RWPE1 (cell line): ENCODE results near the gene TIAM2.

ENCODE experiments used
- CTCF ChIA-PET: fragments of 350-600 bp; sonication (Branson Sonifier 250); formaldehyde crosslinking; extraction: SDS; loops from one replicate; lab custom pipeline; 2021; lab: Yijun Ruan, JAX
- POLR2A ChIA-PET: fragments of 400-600 bp; formaldehyde crosslinking; extraction: SDS; loops from one replicate; lab custom pipeline; 2020; ENCODE audit warnings: antibody characterized with exemption; ENCODE audit not compliant: low non-redundant PET; lab: Yijun Ruan, JAX
- DNase-seq: peaks from one replicate; pipeline ENCODE4 v3.0.0; 2012; ENCODE audit warnings: low spot score
- H3K27ac ChIP-seq: fragments of 450-650 bp; 2 replicates; pipeline ENCODE4 v1.5.1; 2017
- CTCF ChIP-seq: fragments of 450-650 bp; conservative IDR thresholded peaks from 2 replicates; pipeline ENCODE4 v1.5.1; 2017; ENCODE audit warnings: low read depth, mild to moderate bottlenecking

TIAM2 gene

DNA sequence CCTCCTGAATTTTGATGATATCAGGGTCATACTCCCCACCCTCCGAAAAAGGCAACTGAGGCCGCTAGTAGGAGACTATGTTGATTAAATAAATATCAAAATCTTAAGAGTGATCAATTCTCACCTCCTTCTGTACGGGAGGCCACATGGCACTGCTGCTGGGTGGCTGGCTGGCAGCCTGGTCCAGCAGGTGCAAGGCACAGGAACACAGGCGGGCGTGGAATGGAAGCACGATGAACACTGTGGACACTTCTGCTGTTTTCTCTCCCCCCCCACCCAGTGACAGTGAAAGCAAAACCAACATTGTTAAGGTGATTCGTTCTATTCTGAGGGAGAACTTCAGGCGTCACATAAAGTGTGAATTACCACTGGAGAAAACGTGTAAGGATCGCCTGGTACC lies 259.0 kb downstream of the TIAM2 start:
- DNase-seq = no peak
- H3K27ac ChIP-seq = no peak overlapping the region
- no peak for TF ChIP-seq CTCF
- CTCF ChIA-PET = no interaction called here
- POLR2A ChIA-PET = no interaction called here

DNA sequence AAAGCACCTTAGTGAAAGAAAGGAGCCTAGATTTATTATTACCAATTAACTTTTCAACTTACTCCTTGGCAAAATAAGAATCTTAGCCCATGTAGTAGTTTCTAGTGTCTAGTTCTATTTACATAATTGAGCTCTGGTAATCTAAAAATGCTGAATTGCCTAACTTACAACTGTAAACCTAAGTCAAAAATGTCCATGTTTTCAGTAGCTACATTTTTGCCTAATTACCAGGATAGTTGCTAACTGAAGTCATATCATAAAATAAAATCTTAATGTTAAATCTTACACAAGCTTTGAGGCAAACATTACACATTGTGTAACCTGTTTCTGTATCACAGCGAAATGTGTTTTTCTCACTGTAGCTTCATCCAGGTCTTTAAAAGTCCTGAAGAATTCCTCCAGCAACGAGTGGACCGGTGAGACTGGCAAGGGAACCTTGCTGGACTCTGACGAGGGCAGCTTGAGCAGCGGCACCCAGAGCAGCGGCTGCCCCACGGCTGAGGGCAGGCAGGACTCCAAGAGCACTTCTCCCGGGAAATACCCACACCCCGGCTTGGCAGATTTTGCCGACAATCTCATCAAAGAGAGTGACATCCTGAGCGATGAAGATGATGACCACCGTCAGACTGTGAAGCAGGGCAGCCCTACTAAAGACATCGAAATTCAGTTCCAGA lies 261.1 kb downstream of the TIAM2 start:
- H3K27ac ChIP-seq = no peak overlapping the region
- ChIA-PET CTCF (no interaction called here), POLR2A (no interaction called here)
- no peak for TF ChIP-seq CTCF
- DNase-seq = no peak

- ChIA-PET CTCF (interaction anchor here (0.5 to 0.9 kb wide), 3 partner anchors 10 to 1460 kb away, joined by 3 to 4 read pairs (median 3); no protein-coding TSS in a partner anchor), POLR2A (no interaction called here)
- TF ChIP-seq CTCF = no peak
- no peak for DNase-seq
- H3K27ac ChIP-seq = no peak overlapping the region
Measured at GRCh38 chr6:155257796-155258195, 262.7 kb downstream of the TIAM2 start.

DNA sequence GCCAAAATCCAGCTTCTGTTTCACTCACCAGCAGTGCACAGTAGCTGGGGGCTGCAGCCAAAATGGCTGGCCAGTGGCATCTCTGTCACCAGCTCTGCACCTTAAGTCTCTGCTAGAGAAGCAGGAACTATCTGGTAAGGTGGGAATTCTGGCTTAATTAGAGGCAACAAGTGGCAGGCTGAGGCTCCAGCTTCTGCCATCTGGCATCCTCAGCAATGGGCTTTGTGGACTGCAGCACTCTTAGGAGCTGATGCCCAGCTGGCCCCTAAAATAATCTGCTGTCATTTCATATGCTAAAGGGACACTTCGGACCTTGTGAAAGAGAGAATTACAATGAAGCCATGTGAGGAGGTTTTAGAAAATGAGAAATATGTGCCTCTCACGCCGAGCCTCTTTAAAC lies 264.1 kb downstream of the TIAM2 start:
- no peak for DNase-seq
- POLR2A ChIA-PET = no interaction called here
- TF ChIP-seq CTCF = no peak
- CTCF ChIA-PET = no interaction called here
- no peak overlapping the region for H3K27ac ChIP-seq

DNA sequence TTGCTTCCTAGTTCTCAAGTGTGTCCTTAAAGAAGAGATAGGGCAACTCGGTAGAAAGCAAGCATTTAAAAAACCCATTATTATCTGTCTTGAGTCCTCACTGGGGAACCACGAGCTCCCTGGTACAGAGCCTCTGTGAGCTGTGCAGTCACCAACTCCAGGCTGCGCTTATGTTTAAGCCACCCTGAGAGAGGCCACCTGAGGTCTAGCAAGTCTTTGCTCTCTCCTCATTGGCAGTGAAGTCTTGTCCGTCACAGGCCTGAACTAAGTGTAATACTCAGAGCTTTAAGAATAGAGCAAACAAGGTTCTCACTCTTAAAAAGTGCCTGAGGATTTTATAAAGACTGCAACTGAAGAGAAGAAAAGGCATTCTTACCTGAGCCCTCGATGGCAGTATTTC lies 264.8 kb downstream of the TIAM2 start:
- POLR2A ChIA-PET = no interaction called here

DNA sequence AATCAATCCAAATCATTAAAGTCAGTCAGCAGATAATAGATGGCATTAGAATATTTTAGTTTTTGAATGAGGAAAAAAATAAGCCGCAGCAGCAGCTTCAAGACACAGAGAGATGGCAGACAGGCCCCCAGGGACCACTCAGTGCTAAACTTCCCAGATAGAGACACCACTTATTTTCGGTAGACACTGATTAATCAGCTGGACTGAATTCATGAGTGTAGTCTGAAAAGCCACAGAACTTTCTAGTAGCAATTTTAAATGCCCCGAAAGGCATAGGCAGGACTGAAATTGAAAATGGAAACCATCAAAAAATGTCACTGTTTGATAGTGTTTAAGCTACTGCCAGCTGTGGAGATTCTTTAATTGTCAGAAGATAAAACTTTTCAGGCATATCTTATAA lies 265.6 kb downstream of the TIAM2 start:
- ChIA-PET CTCF (interaction anchor here (1.1 kb wide), 1 partner anchor 328 kb away, joined by 4 read pairs; no protein-coding TSS in a partner anchor), POLR2A (no interaction called here)
- no peak for DNase-seq
- no peak for TF ChIP-seq CTCF
- H3K27ac ChIP-seq = no peak overlapping the region

More for the DNA sequence above, 264.8 kb downstream of the TIAM2 start:
- no peak overlapping the region for H3K27ac ChIP-seq
- CTCF ChIA-PET = no interaction called here
- no peak for DNase-seq
- TF ChIP-seq CTCF = no peak
